Calu3 (cell line): ENCODE measurements around the gene MYO5A. TPM values are rescaled to one million over a fixed set of nuclear protein-coding genes. Genes with fewer than 3 reads are reported as not detected.
"Not testable (repeated sequence)": the region's sequence is repeated elsewhere in the genome, so short reads cannot be mapped to it uniquely, and the experiment has no call there.

Source experiments
- BruUV-seq: library from RNA; stranded (reverse); fragments of 400-500 nt; replicated peaks from 2 replicates; lab custom pipeline; 2021; lab: Mats Ljungman, UMichigan
- CTCF ChIA-PET: fragments of 300-600 bp; sonication (Branson Sonifier 250); formaldehyde crosslinking; loops from one replicate; lab custom pipeline; 2022; ENCODE audit warnings: antibody characterized with exemption; lab: Charles Lee
- DNase-seq: peaks from one replicate; pipeline ENCODE4 v3.0.0; 2022
- H3K27ac Mint-ChIP-seq: one replicate; pipeline ENCODE4 v1.8.0; 2022; ENCODE audit warnings: mixed read lengths; ENCODE audit not compliant: unreplicated experiment
- H3K27me3 Mint-ChIP-seq: one replicate; pipeline ENCODE4 v1.8.0; 2022; ENCODE audit warnings: mixed read lengths; ENCODE audit not compliant: unreplicated experiment
- H3K36me3 Mint-ChIP-seq: one replicate; pipeline ENCODE4 v1.8.0; 2022; ENCODE audit warnings: mild to moderate bottlenecking, moderate library complexity, mixed read lengths; ENCODE audit not compliant: insufficient read depth, unreplicated experiment
- H3K4me1 Mint-ChIP-seq: one replicate; pipeline ENCODE4 v1.8.0; 2022; ENCODE audit warnings: mild to moderate bottlenecking, low read depth, mixed read lengths; ENCODE audit not compliant: unreplicated experiment
- H3K4me3 Mint-ChIP-seq: one replicate; pipeline ENCODE4 v1.8.0; 2022; ENCODE audit warnings: mild to moderate bottlenecking, low read depth, moderate library complexity, mixed read lengths; ENCODE audit not compliant: unreplicated experiment
- H3K9me3 Mint-ChIP-seq: one replicate; pipeline ENCODE4 v1.8.0; 2022; ENCODE audit warnings: low read depth, mixed read lengths; ENCODE audit not compliant: unreplicated experiment
- intact Hi-C: fragments of 100-400 bp; cut with micrococcal nuclease; formaldehyde crosslinking; loops from one replicate; pipeline ENCODE4 v1.10.0; 2022; ENCODE audit not compliant: unreplicated experiment
- total RNA-seq: library from RNA; stranded (reverse); gene quantifications from 2 replicates; pipeline ENCODE4 v1.2.3, GENCODE V29; 2022
- TF ChIP-seq, protein P1 (sequence below): fragments of 200-600 bp; IDR thresholded peaks from one replicate; pipeline ENCODE4 v1.8.0; 2022; ENCODE audit warnings: antibody characterized with exemption; ENCODE audit not compliant: unreplicated experiment

The MYO5A gene
- total RNA-seq, 1 experiment from 2014 or later: 6.1 TPM

DNA sequence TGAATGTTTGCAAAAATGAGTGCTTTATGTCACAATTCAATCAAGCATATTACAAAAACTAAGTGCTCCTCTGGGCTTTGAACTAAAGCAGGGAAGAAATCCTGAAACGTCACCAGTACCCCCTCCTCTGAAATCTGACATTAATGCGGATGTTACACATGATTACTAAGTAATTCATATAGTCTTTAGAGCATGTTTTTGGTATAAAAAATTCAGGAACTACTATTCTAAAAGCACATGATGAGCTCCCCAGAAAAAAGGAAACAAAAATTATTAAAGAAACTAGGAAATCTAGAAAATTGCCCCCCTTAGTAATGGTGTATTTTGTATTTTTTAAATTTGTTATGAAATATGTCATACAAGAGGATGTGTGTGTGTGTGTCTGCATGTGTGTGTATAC lies 87.7 kb downstream of the MYO5A start:
- no peak overlapping the region for H3K27ac Mint-ChIP-seq
- H3K36me3 Mint-ChIP-seq: no peaks in the 10 kb centered on the region
- DNase-seq: no peak
- no peaks in the 10 kb centered on the region for H3K27me3 Mint-ChIP-seq
- BruUV-seq: no TSS peak
- CTCF ChIA-PET: no interaction called here
- TF ChIP-seq, protein P1, sequence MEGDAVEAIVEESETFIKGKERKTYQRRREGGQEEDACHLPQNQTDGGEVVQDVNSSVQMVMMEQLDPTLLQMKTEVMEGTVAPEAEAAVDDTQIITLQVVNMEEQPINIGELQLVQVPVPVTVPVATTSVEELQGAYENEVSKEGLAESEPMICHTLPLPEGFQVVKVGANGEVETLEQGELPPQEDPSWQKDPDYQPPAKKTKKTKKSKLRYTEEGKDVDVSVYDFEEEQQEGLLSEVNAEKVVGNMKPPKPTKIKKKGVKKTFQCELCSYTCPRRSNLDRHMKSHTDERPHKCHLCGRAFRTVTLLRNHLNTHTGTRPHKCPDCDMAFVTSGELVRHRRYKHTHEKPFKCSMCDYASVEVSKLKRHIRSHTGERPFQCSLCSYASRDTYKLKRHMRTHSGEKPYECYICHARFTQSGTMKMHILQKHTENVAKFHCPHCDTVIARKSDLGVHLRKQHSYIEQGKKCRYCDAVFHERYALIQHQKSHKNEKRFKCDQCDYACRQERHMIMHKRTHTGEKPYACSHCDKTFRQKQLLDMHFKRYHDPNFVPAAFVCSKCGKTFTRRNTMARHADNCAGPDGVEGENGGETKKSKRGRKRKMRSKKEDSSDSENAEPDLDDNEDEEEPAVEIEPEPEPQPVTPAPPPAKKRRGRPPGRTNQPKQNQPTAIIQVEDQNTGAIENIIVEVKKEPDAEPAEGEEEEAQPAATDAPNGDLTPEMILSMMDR: no peak
- H3K9me3 Mint-ChIP-seq: no peaks in the 10 kb centered on the region
- no peaks in the 10 kb centered on the region for H3K4me1 Mint-ChIP-seq
- intact Hi-C loops: no loop called here
- H3K4me3 Mint-ChIP-seq: no peak overlapping the region

GRCh38 chr15:52440414-52440813 lies 88.3 kb downstream of the MYO5A start:
- no TSS peak for BruUV-seq
- intact Hi-C loops: no loop called here
- H3K27me3 Mint-ChIP-seq: no peaks in the 10 kb centered on the region
- no peaks in the 10 kb centered on the region for H3K36me3 Mint-ChIP-seq
- H3K9me3 Mint-ChIP-seq: no peaks in the 10 kb centered on the region
- CTCF ChIA-PET: no interaction called here
- TF ChIP-seq, protein P1: no peak
- no peak overlapping the region for H3K27ac Mint-ChIP-seq
- no peak for DNase-seq
- no peaks in the 10 kb centered on the region for H3K4me1 Mint-ChIP-seq
- no peak overlapping the region for H3K4me3 Mint-ChIP-seq

GRCh38 chr15:52439470-52439869 lies 89.2 kb downstream of the MYO5A start:
- no peaks in the 10 kb centered on the region for H3K4me1 Mint-ChIP-seq
- no peaks in the 10 kb centered on the region for H3K27me3 Mint-ChIP-seq
- CTCF ChIA-PET: no interaction called here
- DNase-seq: no peak
- no peaks in the 10 kb centered on the region for H3K36me3 Mint-ChIP-seq
- TF ChIP-seq, protein P1: no peak
- no TSS peak for BruUV-seq
- no peak overlapping the region for H3K4me3 Mint-ChIP-seq
- intact Hi-C loops: no loop called here
- H3K27ac Mint-ChIP-seq: no peak overlapping the region
- H3K9me3 Mint-ChIP-seq: no peaks in the 10 kb centered on the region

GRCh38 chr15:52439042-52439441 lies 89.6 kb downstream of the MYO5A start:
- intact Hi-C loops, H3K27ac Mint-ChIP-seq, H3K36me3 Mint-ChIP-seq, H3K27me3 Mint-ChIP-seq, H3K4me1 Mint-ChIP-seq, H3K9me3 Mint-ChIP-seq, BruUV-seq, DNase-seq, H3K4me3 Mint-ChIP-seq, CTCF ChIA-PET: not testable (repeated sequence)

DNA sequence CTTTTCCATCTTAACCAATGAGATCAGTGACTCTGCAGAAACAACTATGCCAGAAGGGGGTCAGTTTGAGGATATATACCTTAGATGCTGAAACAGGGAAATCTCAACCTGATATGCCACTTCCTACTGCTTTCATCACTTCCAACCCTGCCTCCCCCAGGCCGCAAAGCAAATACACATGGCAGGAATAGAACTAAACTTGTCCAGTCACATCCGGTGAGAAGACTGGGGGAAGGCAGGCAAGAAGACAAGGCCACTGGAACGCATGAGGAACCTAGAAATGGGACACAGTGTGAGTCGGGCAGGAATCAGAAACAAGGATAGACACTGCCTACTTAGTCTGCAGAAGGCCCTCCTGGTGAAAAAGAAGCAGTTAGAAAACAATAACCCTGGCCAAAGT lies 90.6 kb downstream of the MYO5A start:
- Mint-ChIP-seq H3K27me3 (no peaks in the 10 kb centered on the region), H3K9me3 (no peaks in the 10 kb centered on the region), H3K4me1 (no peaks in the 10 kb centered on the region), H3K4me3 (no peak overlapping the region), H3K27ac (no peak overlapping the region), H3K36me3 (no peaks in the 10 kb centered on the region)
- TF ChIP-seq, protein P1: no peak
- CTCF ChIA-PET: no interaction called here
- DNase-seq: no peak
- BruUV-seq: no TSS peak
- intact Hi-C loops: no loop called here
